Fibroblast of skin of left biceps (primary cell): Measurements from ENCODE around the gene TTC28.
A peak's percentile ranks its signal among the peaks of the same experiment; 100 is the strongest.

Experiments used
- DNase-seq, 2 experiments: peaks; one replicate each; pipeline ENCODE4 v3.0.0-alpha.2; 2013; ENCODE audit warnings: low read depth in 2 of 2

Gene TTC28

DNA sequence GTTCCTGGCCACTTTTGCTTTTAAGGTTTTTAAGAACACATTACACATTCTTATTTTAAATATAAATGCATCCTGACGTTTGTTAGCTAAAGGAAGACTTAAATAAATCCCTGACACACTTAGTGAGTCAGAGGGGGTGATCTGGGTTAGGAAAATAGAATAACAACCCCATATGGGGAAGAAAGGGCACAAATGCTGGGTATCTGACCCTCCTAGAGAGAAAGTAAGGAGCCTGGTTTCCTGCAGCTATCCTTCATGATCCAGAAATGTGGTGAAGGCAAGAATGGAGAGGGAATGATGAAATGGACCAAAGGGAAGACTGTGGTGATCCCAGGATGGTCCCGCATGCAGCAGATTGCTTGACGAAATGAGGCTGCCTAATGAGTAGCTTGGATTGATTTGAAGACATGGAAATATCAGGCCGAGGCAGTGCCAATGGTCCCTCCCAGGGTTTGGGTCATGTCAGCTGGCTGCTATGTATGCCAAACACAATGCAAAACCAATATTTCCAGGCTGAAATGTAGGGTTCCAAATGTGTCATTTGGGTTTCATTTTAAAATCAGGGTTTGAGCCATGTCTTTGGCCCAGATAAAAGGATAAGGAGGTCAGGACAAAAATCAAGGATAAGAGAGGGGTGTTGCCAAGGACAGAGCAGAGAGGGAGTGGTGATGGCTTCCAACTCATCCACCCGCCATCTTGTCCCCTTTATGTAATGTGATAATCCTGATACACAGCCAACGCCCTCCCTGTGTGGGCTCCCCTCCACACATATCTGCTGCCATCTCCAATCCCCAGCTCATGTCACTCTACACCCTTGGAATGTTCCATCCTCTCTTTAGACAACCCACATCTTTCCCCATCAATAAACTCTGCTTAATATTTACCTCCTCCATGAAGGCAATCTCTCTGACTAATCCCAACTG is 625.5 kb downstream of the TTC28 start:
- DNase-seq, result peak in 1 of 2 experiments; percentile 28

DNA sequence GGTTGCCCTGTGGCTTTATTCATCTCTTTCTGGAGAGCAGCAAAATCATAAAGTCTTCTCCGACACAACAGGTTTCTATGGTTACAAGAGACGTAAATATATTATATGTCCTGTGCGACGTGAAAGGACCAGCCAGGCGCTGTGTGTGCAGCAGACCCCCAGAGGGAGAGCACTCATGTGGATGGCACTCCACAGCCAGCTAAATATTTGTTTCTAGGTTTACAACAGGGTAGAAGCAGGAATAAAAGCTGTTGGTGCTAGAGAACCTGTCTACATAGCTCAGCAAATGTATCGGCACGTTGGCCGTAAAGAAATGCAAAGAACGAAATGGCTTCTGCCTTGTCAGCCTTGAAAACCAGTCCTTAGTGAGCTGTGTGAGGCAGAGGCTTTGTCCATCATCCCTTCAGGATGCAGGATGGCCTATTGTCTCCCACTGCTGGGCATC is 626.8 kb downstream of the TTC28 start:
- no peak for DNase-seq

DNA sequence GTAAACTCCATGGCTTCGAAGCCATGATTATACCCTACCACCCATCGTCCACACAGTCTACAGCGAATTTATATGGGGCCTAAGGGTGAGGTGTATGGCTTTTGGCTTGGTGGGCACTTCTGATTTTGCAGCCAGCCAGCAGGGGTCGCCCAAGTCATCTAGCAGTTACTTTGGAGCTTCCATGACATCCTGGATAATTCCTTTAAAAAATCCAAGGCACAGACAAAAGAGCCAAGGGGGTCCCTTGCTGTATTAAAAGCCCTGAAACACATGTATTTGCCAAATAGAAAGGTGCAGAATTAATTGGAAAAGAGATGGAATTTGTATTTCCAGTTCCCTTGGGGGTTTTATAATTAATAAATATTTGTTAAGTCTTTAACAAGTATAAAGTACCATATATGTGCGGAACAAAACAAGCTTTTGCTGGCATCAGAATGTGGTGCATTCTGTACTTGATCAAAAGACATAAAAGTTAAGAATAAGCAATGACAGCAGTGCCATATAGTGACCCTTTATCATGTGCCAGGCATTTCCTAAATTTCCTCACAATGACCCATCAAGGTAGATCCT is 627.8 kb downstream of the TTC28 start:
- DNase-seq, result peak in 1 of 2 experiments; percentile 28

DNA sequence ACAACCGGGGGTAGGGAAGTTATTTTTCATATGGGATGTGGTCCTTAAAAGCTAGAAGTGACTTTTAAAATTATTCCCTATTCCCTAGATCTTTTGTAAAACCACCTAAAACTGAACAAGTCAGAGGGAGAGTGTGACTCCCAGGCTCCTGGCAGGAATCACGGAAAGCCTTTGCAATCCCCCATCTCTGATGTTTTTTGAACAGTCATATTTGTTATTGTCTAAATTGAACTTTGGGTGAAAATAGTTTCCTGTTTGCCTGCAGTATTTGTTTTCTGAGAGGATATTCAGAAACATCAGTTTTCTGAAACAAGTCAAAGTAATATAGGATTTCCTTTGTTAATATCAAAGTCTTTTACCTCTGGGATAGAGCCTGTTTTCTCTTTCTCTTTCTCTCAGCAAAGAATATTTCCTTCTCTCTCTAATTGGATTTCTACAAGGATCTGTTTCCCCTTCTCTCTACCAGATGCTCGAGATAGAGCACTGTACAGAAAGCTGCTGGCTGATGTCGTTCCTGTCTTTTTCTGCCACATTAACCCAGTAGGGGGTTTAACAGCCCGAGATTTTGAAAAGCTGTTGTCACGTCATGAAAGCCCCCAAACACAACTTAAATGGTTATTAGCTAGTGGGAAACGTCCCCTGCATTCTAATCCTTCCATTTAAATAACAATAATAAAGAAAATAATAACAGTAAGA is 628.4 kb downstream of the TTC28 start:
- DNase-seq, result no peak

DNA sequence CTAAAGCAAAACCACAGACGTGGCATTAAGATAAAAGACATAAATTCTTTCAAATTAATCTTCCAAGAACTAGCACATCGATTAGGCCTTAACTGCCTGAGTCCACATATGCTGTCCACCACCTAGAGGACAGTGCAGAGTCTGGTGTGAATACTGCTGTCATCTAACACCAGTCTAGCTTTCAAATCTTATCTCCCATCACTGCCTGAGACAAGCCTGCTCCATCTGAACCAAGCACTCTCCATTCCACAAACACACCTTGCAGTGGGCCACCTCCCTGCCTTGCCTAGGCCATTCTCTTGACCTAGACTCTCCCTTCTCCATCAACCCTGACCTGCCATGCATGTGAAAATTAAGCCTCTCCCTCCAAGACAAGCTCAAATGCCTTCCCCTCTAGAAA is 631.1 kb downstream of the TTC28 start:
- DNase-seq, result no peak

DNA sequence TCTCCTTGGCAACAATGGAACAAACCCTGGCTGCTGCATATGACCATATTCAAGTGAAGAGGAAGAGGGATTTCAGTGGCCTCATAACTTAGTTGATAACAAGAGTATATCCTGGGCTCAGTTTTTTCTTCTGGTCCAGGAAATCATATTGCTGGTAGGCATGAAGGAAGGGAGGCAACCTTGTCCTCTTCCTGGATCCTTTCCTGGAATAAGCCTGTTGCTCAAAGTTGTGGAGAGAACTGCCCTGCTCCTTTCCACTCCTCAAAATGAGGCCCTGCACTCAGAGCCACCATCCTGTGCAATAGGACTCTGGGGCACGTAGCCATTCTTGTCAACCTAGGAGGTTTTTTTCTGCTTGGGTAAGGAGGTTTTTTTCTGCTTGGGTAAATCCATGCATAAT is 631.9 kb downstream of the TTC28 start:
- no peak for DNase-seq

DNA sequence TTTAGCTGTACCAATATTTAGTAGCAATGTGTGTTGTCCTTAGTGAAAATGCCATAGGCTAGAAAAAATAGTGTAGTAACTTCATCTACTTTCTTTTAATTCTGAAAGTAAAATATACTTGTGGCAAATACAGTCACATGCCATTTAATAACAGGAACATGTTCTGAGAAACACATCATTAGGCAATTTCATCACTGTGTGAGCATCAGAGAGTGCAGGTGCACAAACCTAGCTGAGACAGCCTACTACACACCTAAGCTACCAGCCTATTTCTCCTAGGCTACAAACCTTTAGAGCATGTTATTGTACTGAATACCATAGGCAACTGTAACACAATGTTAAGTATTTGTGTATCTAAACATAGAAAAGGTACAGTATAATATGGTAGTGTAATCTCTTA is 633.5 kb downstream of the TTC28 start:
- DNase-seq, result no peak

DNA sequence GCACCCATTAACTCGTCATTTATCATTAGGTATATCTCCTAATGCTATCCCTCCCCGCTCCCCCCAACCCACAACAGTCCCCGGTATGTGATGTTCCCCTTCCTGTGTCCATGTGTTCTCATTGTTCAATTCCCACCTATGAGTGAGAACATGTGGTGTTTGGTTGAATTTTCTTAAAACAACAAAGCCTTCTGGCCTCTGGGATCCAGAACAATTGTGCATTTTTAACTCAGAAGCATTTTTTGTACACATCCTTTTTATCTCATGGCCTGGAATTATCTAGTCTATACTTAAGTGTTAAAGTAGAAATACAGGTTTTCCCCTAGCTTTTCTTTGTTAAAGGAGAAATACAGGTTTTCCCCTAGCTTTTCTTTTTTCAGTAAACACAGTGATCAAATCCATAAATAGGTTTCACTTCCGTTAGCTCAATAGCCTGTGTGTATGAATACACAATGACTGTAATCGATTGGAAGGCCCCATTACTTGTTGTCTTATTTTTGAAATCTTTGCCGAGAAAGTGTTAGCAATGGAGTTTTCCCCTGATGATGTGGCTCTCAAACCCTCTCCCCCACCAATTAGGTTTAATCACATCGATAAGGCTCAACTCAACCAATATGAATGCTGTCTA is 635.0 kb downstream of the TTC28 start:
- DNase-seq, result no peak

DNA sequence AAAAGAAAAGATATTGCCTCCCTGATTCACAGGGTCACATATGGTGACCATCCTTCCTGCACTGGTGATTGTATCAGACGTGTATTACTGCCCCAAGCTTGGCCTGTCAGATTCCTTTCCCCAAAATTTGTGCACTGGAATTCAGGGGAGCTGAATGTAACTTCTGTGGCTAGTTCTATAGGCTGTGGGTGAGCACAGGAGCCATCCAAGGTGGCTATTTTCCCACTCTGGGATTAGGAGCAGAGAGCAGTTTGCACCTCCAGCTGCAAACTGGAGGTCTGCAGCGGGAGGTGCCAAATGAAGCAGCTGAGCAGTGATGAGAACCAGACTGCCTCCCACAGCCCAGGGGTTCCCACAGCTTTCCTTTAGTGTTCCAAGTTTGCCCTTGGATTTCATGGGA is 636.4 kb downstream of the TTC28 start:
- DNase-seq, result no peak

DNA sequence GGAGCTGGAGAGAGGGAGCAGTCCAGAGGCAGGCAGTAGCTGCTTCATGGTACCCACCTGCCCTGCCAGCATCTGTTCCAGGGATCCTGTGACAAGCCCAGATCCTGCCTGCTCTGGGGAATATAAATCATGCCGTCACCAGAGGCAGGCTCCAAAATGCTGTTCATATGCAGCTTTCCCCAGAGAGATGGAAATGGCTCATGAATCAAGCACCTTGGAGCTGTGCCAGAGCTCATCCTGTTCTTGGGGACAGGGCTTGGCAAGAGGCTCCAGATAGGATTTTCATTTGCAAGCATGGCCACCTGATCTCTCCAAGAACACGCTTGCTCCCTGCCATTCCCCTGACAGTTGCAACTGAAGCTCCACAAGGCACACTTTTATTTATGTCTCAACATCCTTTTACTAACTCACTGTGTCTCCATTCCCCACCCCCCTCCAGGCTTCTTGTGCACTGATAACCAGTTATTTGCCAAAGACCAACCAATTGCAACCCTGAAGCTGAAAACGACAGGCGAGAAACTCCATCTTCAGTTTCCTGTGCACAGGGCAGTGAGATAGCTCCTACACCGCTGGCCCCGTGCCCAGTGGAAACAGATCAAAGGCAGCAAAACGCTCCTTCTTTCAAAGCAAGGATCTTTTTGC is 644.8 kb downstream of the TTC28 start:
- DNase-seq, result peak in 1 of 2 experiments; percentile 54

DNA sequence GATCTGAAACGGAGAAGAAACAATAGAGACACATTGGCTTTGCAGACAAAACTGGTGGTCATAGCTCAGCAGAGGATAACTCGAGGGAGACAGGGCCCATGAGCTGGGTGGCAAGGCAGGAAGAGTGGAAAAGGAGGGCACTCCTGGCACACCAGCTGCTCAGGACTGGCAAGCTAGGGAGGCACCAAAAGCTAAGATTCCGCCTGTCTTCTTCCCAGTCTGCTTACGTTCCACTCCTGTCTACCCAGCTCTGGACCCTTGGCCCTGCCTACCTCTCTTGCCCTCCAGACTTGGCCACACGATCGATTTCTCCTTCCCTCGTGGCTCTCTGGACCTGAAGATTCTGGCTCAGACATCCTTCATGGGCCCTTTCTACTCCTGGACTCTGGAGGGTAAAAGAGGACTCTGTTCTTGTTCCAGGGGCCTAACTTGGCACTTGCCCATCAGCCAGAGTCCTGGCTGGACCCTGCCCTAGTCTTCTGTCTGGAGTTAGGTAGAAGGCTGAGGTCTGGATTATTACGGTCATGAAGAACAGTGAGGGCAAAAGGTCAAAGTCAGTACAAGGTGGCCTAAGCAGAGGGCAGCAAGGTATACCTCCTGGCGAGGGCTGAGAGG is 645.4 kb downstream of the TTC28 start:
- no peak for DNase-seq

DNA sequence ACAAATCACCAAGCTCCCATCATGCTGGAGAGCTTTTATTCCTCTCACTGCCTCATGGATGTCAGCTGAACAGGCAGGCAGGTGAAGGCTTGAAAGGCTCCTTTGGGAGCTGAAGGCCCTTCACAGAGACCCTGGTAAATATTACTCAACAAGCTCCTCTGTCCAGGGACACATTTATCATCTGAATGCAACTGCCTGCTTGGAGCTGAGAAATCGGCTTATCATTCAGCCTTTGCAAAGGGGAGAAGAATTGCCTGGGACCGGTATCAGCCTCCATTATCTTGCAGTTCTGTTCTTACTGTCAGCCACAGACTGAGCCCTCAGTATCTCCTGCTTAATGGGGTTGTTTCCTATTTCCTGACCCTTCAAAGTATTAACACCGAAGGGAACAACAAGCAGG is 646.8 kb downstream of the TTC28 start:
- no peak for DNase-seq

DNA sequence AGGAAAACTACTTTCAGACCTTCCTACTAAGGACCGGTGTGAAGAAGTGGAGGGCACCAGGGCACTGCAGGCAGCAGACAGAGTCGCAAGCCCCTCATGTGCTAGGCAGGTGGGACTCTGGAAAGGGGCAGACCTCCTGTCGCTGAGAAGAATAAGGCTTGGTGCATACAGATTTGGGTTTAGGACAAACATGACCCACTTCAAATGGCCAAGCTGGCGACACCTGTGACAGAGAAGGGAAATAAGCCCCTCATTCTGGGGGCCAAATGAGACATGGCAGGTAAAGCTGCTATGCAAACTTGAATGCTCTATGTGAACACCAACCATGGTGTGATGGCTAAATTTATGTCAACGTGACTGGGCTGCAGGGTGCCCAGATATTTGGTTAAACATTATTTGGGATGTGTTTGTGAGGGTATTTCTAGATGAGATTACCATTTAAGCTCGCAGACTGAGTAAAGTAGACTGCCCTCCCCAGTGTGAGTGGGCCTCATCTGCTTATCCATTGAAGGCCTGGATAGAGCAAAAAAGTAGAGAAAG is 648.2 kb downstream of the TTC28 start:
- no peak for DNase-seq

DNA sequence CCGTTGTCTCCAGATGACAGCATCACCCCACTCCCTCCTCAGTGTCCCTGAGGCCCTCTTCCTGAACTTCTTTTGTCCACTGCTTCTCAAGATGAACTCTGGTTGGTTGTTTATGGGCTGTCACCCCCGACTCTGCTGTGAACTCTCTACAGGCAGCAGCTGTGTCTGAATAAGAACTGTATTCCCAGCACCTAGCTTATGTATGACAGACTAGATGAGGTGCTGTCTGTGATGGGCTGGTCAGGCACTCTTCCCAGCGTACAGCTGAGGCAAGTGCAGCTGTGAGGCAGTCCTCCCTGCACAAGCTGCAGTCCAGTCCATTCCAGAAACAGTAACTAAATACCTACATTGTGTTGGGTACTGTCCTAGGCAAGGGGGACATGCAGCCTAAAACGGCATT is 649.2 kb downstream of the TTC28 start:
- no peak for DNase-seq

DNA sequence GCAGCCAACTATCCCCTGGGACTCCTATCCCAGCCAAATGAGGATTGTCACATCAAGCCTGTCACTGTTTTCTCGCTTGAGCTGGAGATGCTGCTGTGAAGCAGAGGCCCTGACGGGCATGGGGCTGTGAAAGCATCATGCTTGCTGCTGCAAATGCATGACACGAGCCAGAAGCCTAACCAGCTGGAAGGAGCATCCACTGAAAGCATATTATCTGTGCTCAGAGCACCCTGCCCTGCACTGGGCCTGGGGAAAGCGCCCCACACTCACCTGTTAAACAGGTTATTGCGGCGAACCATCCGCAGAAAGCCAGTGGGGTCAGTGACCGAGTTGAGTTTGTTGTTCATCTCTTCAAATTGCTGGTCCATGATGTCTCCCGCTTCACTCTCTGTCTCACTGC is 649.7 kb downstream of the TTC28 start:
- DNase-seq, result no peak

DNA sequence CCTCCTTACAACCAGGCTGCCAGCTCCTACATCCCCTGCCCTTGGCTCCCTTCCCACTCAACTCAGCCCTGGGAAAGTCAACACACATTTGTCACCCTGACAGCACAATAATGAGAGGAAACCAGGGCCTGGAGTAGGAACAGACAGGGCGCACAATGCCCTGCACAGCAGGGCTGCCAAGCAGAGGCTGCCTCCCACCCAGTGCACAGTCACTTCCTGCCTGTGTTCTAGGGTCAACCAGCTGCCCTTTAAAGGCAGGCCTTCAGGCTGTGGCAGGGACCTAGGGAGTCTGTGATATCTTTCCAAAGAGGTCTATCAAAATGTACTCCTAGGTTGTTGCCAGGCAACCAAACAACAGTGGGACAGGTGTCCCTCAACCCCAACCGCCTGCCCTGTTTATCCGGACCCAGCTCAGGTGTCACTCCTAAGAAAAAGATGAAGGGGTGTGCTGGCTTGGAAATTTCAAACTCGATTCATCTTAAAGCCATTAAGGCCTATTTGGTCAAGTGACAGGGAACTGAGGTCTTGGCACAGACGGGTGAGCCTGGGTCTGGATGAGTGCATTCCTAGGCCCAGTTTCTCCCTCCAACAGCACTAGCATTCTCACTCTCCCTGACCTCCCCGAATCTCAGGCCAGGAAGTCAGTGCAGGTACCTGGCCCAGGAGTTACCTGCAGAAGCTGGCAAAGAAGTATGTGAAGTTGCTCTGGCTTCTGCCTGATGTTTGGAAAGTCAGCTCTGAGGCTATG is 650.3 kb downstream of the TTC28 start:
- DNase-seq, result no peak

DNA sequence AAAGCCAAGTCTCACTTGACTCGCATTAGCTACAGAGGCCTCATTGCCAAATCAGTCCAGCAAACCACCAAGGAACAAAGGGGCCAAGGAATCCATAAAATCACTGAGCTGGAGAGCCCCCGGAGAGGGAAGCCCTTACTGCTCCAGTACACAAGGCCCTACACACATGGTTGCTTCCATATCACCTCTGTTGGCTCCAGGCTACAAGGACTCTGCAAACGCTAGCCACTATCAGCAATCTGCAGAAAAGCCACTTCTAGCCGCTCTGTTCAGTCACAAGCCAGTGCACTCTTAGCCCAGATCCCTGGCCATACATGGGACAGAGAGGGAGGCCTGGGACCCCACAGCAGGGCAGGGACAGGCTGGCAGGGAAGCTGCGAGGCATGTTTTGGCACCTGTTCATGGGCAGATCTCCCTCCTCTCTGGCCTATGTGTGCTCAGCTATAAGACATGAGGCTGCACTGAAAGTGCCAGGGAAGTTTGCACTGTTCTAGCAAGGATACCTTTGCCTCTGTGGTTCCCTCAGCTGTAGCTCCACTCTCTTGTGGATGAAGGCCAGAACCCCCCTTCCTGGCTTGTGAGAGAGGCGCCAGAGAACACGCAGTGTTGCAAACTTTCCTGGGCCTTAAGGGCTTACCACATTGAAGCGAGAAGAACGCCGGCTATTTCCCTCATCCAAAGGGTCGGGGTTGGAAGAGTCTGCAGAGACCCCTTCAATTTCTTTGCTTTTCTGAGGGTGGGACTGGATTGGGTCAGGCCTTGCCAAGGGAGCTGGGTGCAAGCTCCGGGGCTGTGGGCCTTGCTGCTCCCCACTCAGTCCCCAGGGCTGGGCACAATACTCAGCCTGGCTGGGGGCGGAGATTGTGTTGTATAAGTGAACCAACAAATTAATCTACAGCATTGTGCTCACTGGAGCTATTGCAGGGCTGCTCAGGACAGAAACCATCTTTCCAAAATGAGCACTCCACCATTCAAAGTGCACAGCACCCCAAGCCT is 651.9 kb downstream of the TTC28 start:
- no peak for DNase-seq

DNA sequence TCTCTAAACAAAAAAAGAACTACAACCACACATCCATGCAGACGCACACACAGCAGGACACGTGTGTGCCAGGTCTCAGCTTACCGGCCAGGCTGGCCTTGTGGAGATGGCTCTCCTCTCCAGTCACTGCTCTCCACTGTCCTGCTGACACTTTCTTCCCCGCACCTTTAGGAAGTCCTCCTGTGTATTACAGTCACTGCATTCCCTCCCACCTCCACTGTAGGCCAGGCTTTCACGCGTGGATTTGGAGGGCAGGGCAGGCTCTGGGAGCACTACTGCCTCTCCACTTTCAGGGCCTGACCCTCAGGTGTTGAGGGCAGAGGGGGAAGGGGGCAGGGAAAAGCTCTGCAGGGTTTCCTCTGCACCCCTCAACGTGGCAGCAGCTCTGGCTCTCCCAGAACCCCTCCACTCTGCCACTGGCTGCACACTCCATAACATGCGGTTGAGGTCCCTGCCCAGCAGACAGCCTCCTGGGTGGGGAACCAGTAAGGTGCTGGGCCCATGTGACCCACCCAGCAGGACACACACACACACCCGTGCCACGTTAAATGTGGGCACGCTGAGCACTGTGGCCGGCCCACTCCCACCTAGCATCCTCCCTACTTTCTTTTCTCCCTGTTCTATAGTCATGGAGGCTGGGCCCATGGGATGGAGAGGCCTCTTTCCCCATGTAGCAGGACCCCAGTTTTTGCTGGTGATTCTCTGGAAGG is 653.6 kb downstream of the TTC28 start:
- no peak for DNase-seq
